GM21825 (cell line): ENCODE results near the gene AXIN2.
A peak's percentile ranks its signal among the peaks of the same experiment; 100 is the strongest.

Experiments used
- ATAC-seq: cut with Tn5 transposase; IDR thresholded peaks from one replicate; pipeline ENCODE4 v1.9.1; 2021; ENCODE audit warnings: mild to moderate bottlenecking, moderate library complexity; ENCODE audit not compliant: unreplicated experiment

Gene AXIN2

DNA sequence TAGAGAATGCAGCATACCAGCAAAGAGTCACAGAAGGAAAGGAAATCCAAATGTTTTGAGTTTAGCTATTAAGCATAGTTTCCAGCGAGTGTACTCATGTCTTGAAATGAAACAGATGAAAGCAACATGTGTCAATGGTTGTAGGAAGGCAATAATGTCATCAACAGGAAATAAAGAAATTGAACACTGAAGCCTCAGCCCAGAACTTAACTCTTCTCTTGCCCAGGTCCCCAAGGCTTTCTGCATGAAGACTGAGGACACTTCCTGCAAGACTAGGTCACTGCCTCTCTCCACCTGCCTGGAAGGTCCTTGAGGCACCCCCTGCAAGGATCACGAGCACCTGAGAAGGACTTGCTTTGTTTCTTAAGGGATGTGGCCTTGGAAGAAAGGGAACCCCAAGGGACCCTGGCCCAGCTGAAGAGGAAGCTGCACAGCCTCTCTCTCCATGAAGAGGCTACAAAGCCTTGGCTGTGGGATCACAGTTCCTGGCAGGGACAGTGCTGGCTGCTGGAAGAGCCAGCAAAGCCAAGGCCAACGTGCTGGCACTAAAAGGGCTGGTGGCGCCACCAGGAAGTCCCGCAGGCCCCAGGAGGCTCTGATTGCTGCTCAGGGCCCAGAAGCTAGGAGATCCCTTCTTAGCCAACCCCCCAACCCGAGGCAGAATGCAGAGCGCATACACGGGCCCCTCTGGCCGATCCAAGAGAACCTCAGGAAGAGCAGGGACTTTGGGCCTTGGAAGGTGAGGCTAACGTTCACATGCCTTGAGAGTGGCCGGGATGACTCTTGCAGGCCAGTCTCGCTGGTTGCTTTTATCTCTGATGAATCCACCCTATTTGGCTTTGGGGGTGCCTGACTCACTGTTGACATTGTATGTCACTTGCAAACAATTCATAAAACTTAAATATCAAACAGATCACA, 23.4 kb upstream of the AXIN2 start:
- no peak for ATAC-seq

DNA sequence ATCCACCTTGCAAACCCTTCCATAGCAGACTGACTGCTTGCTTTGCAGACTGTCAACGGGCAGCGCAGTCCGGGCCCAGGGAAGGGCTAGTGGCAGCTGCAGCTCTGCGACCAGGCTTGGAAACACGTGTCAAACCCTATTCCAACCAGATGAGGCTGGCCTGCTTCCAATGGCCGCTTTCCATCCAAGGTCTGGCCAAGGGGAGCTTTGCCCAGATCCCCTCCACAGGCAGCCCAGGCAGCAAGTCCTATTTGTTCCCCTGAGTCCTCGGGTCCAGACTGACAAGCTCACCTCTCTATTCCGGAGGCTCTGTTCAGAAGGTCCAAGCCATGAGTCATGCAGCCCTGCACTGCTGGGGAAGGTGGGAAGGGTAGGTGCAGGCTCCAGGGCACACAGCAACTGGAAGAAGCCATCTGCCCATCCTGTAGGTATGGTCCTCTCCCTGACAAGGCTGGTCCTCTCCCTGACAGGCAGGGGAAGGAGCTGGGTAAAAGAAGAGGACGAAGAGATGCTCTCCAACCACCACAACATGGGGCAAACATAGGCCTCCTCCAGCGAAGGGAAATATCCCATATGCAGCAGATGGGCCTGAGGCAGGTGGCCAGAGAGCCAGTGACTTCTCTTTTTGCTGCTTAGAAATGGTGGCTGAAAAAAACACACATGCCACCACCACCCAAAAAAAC, 22.6 kb upstream of the AXIN2 start:
- no peak for ATAC-seq

- ATAC-seq = no peak
Measured at GRCh38 chr17:65576939-65577338, 15.5 kb upstream of the AXIN2 start.

GRCh38 chr17:65573282-65573602, 11.8 kb upstream of the AXIN2 start:
- ATAC-seq = no peak

DNA sequence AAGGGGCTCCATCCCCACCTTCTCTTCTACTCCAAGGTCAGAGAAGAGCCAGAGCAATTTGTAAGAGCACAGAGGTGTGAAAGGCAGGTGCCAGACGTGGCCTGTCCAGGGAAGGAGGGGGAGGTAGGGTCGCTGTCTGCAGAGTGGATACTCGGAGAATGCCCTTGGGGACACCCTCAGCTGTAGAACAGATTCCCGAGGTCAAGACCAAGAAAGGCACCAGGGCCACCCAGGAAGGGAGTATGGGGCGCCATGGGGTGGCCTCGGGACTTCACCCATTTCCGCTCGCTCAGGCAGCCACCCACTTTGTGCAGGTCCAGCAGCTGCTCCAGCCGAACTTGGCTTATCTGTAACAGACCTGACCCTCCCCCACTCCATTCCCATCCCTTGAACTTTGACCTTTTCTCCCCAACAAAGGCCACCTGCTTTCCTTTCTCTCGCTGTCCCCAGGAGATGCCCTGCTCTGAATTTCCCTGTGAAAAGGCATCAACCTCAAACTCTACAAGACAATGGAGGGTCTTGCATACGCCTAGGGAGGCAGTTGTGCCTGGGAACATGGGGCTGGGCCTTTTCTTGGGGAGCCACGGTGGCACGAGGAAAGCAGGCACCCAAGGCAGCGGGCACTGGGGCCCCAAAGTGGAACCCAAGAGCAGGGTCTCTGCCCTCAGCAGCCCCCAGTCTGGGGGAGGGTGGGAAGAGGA, 11.3 kb upstream of the AXIN2 start:
- ATAC-seq = no peak

DNA sequence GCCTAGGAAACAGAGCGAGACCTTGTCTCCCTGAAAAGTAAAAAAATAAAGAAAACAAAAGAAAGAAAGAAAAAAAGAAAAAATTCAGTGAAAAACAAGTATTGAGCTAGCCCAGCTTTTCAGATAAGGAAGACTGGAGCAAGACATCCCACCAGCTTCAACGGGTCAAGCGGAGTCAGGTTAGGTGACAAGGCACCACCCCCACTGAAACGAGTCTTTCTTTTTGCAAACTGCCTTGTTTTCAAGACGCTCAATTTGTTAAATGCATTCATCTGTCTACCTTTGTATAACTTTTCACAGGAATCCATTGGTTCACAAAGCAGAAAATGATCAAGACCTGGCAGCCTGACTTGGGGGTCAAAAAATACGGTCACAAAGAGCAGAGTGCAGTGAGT, 10.7 kb upstream of the AXIN2 start:
- no peak for ATAC-seq

DNA sequence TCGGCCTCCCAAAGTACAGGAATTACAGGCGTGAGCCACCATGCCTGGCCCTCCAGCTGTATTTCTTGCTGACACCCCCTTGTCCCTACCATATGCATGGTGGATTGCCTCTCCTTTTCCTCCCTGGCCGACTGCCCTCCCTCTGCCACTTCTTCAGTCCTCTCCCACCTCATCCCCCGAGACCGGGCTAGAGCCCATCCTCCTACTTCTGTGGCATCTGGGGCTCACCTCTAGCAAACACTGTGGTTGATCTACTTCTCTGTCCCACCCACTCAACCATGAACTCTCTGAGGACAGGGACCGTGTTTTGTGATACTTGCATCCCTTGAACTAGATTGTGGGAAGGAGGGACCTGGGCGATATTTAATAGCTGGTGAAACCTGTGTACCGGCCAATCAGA, 7.5 kb upstream of the AXIN2 start:
- ATAC-seq = no peak

GRCh38 chr17:65567566-65567965, 6.1 kb upstream of the AXIN2 start:
- no peak for ATAC-seq

GRCh38 chr17:65565559-65565958, 4.1 kb upstream of the AXIN2 start:
- no peak for ATAC-seq

DNA sequence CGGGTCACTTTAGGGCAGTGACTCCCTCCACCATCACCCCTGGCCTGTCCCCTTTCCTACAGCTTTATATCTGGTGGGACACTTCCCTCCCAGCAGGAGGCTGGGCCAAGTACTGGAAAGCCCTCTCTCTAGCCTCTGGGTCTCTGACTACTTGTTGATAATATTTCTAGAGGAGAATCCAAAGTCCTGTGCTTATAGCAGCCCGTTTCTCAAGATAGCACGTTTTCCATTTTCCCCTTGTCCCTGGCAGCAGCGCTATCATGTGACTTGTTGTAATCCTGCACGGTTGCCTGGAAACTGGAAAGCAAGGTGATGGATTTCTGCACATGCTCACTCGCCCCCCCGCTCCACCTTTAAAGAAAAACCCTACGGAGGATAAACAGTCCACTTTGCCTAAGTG, 3.3 kb upstream of the AXIN2 start:
- no peak for ATAC-seq

- ATAC-seq = no peak
Measured at GRCh38 chr17:65562206-65562531, 721 bp upstream of the AXIN2 start.

- ATAC-seq = peak; percentile 30
Measured at GRCh38 chr17:65560628-65561451, 608 bp downstream of the AXIN2 start.

DNA sequence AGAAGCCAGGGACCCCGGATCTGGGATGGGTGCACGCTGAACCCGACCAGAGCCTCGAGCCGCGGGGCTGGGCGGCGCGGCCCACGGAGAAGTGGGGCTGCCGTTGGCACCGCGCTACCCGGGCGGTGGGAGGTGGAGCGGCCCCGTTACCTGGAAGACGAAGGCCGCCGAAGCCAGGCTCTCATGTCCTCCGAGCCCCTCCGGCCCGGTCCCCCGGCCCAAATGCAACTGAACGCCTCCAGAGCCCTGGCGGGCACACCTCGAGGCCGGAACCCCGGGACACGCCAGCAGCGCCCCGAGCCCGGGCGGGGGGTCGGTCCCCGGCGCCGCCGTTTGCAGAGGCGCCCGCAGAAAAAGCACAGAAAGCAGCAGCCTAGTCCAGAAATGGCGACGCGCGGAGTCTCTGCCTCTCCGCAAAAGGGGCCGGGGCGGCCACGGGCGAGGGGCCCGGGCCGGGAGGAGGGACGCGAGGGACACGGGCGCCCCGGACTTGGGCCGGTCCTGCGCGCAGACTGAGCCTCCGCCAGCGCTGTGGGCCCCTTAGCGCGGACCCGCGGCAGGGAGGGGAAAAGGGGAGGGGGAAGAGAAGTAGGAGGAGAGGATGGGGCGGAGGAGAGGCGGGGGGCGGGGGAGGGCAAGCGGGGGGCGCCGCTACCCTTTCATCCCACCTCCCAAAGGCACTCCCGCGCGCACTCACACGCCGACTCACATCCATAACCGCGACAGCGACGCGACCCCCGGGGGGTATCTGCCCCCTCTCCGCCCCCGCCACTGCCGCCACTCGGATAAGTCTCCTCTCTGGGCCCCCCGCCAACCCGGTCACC, 1.4 kb downstream of the AXIN2 start:
- ATAC-seq = no peak

- no peak for ATAC-seq
Measured at GRCh38 chr17:65559461-65559803, 2.0 kb downstream of the AXIN2 start.

DNA sequence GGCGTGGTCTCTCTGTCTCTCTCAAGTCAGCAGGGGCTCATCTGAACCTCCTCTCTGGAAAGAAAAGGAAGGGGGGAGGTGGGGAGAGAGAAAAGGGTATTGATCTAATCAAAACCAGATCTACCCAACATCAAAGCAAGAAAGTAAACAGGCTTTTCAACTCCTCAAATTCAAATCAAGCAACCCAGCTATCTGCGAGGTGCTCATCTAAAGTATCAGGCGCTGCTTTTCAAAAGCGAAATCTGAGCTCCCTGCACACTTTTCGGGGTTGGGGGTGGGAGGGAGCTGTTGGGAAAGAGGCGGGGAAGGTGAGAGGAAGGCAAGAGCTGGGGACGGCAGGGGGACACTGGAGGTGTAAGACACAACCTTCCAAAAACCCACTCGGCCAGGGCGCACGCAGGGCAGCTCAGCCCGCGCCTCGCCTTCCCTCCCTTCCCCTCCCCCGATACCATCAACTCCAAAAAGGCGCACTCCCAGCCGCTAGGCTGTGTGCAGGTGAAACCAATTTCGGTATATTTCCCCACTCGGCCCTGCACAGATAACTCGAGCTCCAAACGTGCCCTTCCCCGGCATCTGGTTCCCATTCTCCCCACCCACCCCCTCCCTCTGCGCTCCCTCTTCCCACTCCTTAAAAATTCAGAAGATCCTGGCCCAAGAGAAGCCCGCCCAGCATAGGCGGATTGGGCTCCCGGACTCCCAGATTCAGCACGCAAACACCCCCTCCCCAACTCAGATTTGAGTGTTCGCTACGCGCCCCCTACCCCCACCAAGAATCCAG, 2.6 kb downstream of the AXIN2 start:
- no peak for ATAC-seq

DNA sequence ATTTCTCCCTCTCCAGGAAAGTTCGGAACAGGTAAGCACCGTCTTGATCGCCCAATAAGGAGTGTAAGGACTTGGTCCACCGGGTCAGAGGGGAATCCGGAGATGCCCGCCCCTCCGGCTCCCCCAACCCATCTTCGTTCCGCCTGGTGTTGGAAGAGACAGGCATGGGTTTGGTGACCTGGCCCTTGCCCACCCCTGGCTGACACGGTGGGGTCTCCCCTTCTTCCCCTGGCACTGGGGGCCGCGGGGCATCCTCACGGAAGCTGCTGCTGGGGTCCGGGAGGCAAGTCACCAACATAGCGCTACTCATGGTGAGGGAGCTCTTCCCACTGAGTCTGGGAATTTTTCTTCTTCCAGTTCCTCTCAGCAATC, 3.2 kb downstream of the AXIN2 start:
- no peak for ATAC-seq

- no peak for ATAC-seq
Measured at GRCh38 chr17:65557349-65558310, 3.8 kb downstream of the AXIN2 start.

GRCh38 chr17:65556910-65557348, 4.5 kb downstream of the AXIN2 start:
- no peak for ATAC-seq
